ENCODE results near the gene KCNC1. TPM values are rescaled to one million over a fixed set of nuclear protein-coding genes. Genes with fewer than 3 reads are reported as not detected.

The KCNC1 gene
- total RNA-seq, 1 donor from 2014 or later, result 0.21 TPM

GRCh38 chr11:17755891-17756290 lies 21.3 kb downstream of the KCNC1 start:
- DNase-seq, result no peak

- no peak for DNase-seq
Measured at GRCh38 chr11:17760102-17761029, 25.8 kb downstream of the KCNC1 start.

- no peak for DNase-seq
Measured at GRCh38 chr11:17762309-17762974, 27.9 kb downstream of the KCNC1 start.

GRCh38 chr11:17763244-17763643 lies 28.7 kb downstream of the KCNC1 start:
- no peak for DNase-seq

- no peak for DNase-seq
Measured at GRCh38 chr11:17763703-17764102, 29.1 kb downstream of the KCNC1 start.

GRCh38 chr11:17764446-17765218 lies 30.1 kb downstream of the KCNC1 start:
- DNase-seq, result no peak

- no peak for DNase-seq
Measured at GRCh38 chr11:17765356-17766072, 30.9 kb downstream of the KCNC1 start.

GRCh38 chr11:17766073-17766359 lies 31.4 kb downstream of the KCNC1 start:
- DNase-seq, result no peak

GRCh38 chr11:17766590-17766989 lies 32.0 kb downstream of the KCNC1 start:
- no peak for DNase-seq

GRCh38 chr11:17767301-17767885 lies 32.8 kb downstream of the KCNC1 start:
- no peak for DNase-seq

- no peak for DNase-seq
Measured at GRCh38 chr11:17767914-17768313, 33.3 kb downstream of the KCNC1 start.

- DNase-seq, result no peak
Measured at GRCh38 chr11:17768547-17768946, 34.0 kb downstream of the KCNC1 start.

GRCh38 chr11:17769218-17769617 lies 34.6 kb downstream of the KCNC1 start:
- no peak for DNase-seq

GRCh38 chr11:17770048-17770652 lies 35.6 kb downstream of the KCNC1 start:
- no peak for DNase-seq

- no peak for DNase-seq
Measured at GRCh38 chr11:17770917-17771316, 36.3 kb downstream of the KCNC1 start.

- DNase-seq, result no peak
Measured at GRCh38 chr11:17771415-17771814, 36.8 kb downstream of the KCNC1 start.

GRCh38 chr11:17771841-17772401 lies 37.3 kb downstream of the KCNC1 start:
- no peak for DNase-seq

GRCh38 chr11:17772704-17773600 lies 38.4 kb downstream of the KCNC1 start:
- no peak for DNase-seq

GRCh38 chr11:17773674-17774073 lies 39.1 kb downstream of the KCNC1 start:
- DNase-seq, result no peak
